Measurements from ENCODE around the gene OR51A7.
"Not testable (repeated sequence)": the region's sequence is repeated elsewhere in the genome, so short reads cannot be mapped to it uniquely, and the experiment has no call there.

OR51A7 gene

GRCh38 chr11:4903484-4903883 is at the start of gene OR51A7:
OR51A7 (plus strand) TSS chr11:4903783; CDS start chr11:4907370, 3,587 bp downstream.
- DNase-seq (ENCODE audit: low read depth in 2 of 2) = no peak

- not testable (repeated sequence) for DNase-seq (ENCODE audit: low read depth in 2 of 2)
These were observed 49.3 kb upstream of the OR51A7 start for GRCh38 chr11:4854286-4854685.

- DNase-seq (ENCODE audit: low read depth in 2 of 2) = no peak
These were observed 40.9 kb upstream of the OR51A7 start for GRCh38 chr11:4862447-4863236.

GRCh38 chr11:4863876-4864275 is 39.7 kb upstream of the OR51A7 start:
- DNase-seq (ENCODE audit: low read depth in 2 of 2) = no peak

GRCh38 chr11:4865855-4866254 is 37.7 kb upstream of the OR51A7 start:
- no peak for DNase-seq (ENCODE audit: low read depth in 2 of 2)

- DNase-seq (ENCODE audit: low read depth in 2 of 2) = no peak
These were observed 22.4 kb upstream of the OR51A7 start for GRCh38 chr11:4881188-4881587.

GRCh38 chr11:4881860-4882500 is 21.6 kb upstream of the OR51A7 start, which contains the start of gene OR51T1:
OR51T1 (plus strand) TSS chr11:4881900; CDS start chr11:4881900, 0 bp downstream.
- DNase-seq (ENCODE audit: low read depth in 2 of 2) = no peak

- DNase-seq (ENCODE audit: low read depth in 2 of 2) = no peak
These were observed 21.0 kb upstream of the OR51A7 start for GRCh38 chr11:4882543-4882942.

GRCh38 chr11:4884361-4884760 is 19.2 kb upstream of the OR51A7 start:
- DNase-seq (ENCODE audit: low read depth in 2 of 2) = no peak

- no peak for DNase-seq (ENCODE audit: low read depth in 2 of 2)
These were observed 17.4 kb upstream of the OR51A7 start for GRCh38 chr11:4886186-4886585.

- no peak for DNase-seq (ENCODE audit: low read depth in 2 of 2)
These were observed 16.0 kb upstream of the OR51A7 start for GRCh38 chr11:4887591-4887990.

- no peak for DNase-seq (ENCODE audit: low read depth in 2 of 2)
These were observed 13.3 kb upstream of the OR51A7 start for GRCh38 chr11:4890279-4890678.

GRCh38 chr11:4891996-4892640 is 11.5 kb upstream of the OR51A7 start:
- DNase-seq (ENCODE audit: low read depth in 2 of 2) = no peak

GRCh38 chr11:4916581-4916980 is 13.0 kb downstream of the OR51A7 start:
- no peak for DNase-seq (ENCODE audit: low read depth in 2 of 2)

GRCh38 chr11:4919250-4919649 is 15.7 kb downstream of the OR51A7 start, which contains the start of gene OR51G2:
OR51G2 (minus strand) TSS chr11:4919350; CDS start chr11:4915663, 3,687 bp downstream.
- no peak for DNase-seq (ENCODE audit: low read depth in 2 of 2)

- no peak for DNase-seq (ENCODE audit: low read depth in 2 of 2)
These were observed 18.2 kb downstream of the OR51A7 start for GRCh38 chr11:4921796-4922195.

- DNase-seq (ENCODE audit: low read depth in 2 of 2) = no peak
These were observed 18.7 kb downstream of the OR51A7 start for GRCh38 chr11:4922304-4922703.

GRCh38 chr11:4924239-4924638 is 20.7 kb downstream of the OR51A7 start, which contains the start of gene OR51G1:
OR51G1 (minus strand) TSS chr11:4924339; CDS start chr11:4924339, 0 bp downstream.
- DNase-seq (ENCODE audit: low read depth in 2 of 2) = no peak

- DNase-seq (ENCODE audit: low read depth in 2 of 2) = no peak
These were observed 23.0 kb downstream of the OR51A7 start for GRCh38 chr11:4926608-4927007.

- DNase-seq (ENCODE audit: low read depth in 2 of 2) = no peak
These were observed 29.2 kb downstream of the OR51A7 start for GRCh38 chr11:4932751-4933150.

GRCh38 chr11:4936745-4937144 is 33.2 kb downstream of the OR51A7 start:
- DNase-seq (ENCODE audit: low read depth in 2 of 2) = no peak

GRCh38 chr11:4947505-4947904 is 43.9 kb downstream of the OR51A7 start, which contains the start of gene OR51A4:
OR51A4 (minus strand) TSS chr11:4947605; CDS start chr11:4947100, 505 bp downstream.
- DNase-seq (ENCODE audit: low read depth in 2 of 2) = no peak

Data from stimulated activated CD8-positive, alpha-beta memory T cell treated with anti-CD3 and anti-CD28 coated beads, Interleukin-7, amount 100 ng/mL, for 1 hour (primary cell).